ENCODE results near the gene THRB.

Gene THRB

DNA sequence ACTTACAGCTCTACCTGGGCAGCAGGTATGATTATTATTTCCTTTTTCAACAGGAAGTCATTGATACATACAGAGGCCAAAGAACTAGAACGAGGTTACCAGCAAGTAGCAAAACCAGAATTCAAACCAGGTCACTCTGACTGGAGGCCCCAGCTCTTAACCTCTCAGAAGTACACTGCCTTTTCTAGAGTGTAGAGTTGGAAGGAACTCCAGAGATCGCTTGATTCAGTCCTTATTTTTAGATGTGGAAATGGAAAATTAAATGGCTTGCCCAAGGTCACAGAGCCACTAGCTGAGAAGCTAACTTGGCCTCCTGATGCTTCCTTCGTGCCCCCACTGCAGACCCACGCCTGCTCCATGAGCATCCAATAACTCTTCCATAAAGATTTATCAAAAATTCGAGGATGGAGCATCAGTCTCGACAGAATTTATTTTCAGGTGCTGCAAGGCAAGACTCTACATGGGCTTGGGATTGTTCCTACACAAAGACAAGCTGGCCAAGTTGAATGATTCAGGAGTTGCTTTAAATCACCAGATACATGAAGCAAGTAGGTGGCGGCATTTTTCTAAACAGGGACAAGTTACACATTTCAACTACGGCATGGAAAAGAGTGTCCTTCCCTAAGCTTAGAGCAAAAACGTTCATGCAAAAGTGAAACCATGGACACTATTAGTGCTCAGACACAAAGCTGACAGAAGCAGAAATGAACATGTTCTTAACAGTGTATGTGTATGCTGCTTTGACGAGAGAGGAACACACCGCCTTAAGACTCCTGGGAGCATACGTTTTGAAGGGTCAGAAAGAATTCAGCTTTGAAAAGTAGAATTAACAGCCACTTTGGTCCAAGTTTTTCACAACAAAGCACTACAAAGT, 235.7 kb downstream of the THRB start:
- DNase-seq: no peak

DNA sequence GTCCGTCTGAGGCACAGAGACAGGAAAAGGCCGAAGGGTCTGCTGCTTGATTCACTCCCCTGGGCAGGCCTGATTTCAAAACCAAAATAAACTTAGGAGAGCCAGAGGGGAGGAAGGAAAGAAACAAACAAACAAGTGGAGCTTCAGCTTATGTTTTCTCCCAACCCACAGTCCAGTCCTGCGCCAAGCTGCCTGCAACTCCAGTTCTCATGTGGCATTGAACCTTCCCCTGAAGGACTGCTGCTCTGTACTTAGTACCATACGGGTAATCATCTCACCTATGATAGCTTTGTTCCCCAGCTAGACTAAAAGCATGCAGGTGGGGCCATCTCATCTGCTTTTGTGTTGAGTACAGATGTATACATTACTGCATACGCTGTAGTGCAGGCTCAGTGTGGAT, 236.4 kb downstream of the THRB start:
- DNase-seq: no peak

DNA sequence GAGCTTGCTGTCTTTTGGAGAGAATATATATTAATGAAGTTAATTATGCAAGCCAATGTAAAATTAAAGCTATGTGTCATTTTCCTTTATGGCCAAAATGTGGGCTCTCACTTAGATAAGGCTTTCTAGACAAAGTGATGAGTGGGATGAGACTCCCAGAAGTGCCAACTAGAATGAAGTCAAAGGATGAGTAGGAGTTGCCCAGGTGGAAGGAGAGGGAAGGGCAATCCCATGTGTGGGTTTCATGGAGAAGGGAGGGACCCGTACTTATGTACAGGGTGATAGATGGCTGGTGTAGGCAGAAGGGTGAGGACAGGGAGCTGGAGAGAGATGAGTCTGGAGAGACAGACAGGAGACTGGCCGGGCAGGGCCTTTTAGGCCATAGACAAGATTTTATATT, 239.2 kb downstream of the THRB start:
- no peak for DNase-seq

DNA sequence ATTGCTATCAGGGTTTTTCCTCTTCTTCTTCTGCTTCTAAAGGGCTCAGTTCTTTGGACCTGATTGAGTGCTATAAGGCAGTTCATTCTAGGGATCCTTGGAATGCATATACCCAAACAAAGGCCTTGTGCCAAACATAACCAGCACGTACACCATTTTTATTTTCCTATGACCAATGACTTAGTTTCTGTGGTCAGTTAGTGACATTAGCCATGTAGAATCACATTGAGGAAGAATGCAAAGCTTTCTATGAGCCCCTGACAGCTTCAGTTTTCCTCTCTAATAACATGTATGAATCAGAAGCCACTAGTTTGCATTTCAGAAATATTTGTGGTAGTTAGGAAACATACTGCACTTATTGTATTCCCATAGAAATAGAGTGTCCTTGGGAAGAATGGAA, 240.0 kb downstream of the THRB start:
- no peak for DNase-seq

DNA sequence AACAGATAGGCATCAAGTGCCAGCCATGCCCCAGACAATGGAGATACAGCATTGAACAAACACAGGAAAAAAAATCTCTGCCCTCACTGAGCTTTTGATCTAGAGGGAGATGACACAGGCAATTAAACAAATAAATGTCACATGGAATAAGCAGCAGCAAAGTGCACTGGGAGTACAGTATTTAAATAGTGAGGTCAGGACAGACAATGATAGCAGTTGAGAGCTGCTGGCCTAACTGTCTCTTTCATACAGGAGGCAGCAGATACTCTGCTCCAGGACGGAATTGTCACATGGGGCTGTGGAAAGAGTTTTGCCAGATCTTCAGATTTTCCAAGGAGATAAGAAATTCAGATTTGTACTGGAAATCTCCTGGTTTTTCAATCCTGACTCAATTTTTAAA, 241.3 kb downstream of the THRB start:
- DNase-seq: no peak

DNA sequence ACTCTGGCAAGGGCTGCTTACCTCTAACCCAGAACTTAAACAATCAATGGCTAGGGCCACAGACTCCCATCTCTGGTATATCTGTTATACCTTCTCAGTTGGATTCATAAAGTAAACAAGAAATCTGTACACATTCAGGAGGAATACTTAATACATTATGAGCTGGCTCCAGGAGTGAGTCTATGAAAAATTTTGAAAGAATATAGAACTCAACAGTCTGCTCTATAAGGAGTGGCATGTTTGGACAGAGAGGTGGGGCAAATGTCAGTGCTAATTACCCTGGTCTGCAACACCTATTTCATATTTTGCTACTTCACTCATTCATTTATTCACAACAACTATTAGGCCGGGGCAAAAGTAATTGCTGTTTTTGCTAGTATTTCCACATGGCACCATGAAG, 245.1 kb downstream of the THRB start:
- no peak for DNase-seq

DNA sequence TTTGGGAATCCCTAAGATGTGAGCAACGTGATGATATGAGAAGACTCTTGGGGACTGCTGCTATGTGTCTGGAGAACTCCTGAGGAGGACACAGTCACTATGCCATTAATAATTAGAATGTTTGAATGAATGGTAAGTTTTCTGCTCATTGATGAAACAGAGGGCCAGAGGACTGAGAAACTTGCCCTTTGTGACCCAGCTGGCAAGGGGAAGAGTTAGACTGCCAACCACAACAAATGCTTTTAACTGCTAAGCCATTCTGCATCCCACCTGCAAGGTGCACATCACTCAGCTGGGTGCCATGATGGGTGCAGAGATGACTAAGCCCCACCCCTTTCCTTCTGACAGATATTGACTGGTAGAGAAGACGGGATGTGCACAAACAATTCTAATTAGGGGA, 249.6 kb downstream of the THRB start:
- no peak for DNase-seq

DNA sequence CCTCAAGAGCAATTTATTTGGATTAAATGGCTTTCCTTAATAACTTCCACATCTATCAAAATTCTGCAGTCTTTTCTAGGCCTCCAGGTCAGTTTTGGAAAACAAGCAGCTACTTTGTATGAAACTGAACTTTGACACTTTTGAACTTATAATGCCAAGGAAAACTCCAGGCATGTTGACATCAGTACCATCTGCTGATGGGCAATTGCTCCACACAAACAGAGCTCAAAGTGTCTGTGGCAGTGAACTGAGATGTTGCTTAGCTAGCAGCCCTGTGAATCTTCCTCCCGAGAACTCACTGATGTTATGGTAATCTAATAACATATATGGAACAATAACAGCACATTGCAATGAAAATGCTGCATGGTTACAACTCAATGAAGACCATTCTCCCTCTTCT, 250.2 kb downstream of the THRB start:
- no peak for DNase-seq

DNA sequence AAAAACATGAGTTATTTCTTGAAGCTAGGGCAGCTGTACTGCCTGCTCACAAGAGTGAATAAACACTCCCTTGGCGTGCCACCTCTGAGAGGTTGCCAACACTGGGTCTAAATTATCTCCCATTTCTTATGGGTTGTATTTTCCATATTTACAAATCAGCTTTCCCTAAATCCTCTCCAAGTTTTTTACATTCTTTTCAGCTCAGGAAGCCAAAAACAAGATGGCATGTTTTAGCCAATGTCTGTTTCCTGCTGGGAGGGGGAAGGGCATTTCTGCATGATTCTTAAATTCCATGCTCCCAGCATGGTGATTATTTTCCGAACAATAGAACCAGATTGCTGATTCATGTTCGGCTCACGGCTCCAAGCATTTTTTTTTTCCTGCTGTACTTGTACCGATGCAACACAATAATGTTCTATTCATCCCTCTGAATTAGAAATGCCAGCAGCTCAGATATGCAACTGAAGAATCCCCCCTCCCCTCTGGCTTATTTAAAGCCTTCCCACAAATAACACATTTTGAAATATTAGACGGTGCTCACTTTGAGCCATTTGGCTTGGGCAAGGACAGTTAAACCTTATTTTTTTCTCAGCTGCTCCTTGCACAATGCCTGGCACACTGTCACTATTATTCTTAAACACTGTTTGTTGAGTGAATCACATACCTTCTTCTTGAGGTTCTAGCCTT, 252.5 kb downstream of the THRB start:
- DNase-seq: peak; percentile 21

DNA sequence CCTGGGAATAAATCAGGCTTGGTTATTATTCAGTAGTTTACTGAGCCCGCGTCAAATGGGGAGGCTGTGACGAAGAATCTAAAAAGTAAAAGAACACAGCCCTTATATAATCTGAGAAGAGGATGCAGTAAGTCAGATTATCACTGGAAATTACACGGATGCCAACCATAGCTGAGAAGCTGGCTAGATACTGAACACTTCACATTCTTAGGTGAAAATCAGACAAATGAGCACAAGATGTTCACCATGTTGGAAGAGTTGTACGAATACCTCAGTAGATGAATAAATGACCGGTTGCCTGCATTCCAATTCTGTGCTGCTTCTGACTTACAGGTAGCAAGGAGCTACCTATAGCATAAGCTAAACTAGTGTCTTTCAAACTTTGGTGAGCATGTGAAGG, 254.3 kb downstream of the THRB start:
- DNase-seq: no peak

DNA sequence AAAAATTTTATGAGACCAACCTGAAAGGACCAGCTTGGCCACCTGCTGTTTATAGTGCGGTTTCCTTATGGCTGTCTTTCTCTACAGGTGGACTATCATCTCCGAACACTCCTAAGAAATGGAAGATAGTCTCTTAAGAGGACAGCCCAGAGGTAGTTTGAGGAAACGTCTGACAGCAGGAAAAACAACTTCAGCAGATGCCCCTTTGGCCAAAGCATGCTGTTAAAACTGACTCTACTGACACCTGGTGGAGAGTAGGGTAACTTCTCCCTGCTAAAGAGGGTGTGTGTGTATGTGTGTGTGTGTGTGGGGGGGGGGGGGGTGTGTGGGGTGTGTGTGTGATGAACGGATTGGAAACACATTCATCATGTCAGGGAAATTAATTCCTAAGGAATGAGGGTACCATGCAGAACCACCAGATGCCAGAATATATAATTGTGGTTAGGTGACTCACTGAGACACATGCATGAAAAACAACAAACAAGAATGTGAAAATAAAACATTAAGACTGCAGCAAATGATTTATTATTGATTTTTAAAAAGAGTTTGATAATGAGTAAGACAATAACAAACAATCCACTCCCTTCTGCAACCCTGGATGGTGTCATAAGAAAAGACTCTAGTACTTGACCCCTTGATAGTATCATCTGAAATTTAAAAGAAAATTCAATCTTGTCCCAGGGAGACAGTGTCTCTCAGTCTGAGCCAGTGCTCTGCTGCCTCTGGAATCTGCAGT, 256.5 kb downstream of the THRB start:
- DNase-seq: peak; percentile 80

DNA sequence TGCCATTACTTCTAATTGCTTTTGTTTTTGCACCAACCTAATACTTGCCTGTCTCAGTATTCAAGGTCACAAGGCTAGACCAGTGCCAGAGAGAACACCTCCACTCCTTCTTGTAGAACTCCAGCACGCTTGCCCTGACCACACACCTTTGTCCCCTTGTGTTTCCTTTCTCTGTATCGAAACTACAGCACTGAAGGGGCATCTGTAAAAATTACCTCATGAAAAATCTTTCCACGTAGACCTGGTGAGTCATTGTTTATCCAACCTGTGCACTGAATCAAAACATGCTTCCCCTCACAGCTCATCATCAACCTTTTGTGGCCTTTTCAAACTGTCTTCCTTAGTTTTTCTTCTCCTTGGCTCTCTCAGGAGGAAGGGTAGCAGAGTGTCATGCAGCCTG, 259.5 kb downstream of the THRB start:
- no peak for DNase-seq

DNA sequence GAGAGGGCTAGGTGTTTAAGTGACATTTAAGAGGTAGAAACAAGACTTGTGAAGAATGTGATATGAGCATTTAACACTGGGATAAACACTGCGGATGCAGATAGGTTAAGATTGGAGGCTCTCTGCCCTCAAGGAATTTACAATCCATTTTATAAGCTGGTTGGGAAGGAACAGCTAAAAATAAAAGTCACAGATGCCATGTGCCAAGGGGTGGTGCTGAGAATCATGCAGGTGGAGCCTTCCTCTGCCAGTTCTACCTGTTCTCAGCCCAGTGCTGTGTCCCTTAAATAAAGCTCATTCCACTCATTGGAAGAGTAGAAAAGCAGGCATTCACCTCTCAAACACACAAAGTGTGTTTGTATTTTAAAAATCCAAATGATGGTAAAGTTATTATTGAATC, 261.9 kb downstream of the THRB start:
- no peak for DNase-seq

DNA sequence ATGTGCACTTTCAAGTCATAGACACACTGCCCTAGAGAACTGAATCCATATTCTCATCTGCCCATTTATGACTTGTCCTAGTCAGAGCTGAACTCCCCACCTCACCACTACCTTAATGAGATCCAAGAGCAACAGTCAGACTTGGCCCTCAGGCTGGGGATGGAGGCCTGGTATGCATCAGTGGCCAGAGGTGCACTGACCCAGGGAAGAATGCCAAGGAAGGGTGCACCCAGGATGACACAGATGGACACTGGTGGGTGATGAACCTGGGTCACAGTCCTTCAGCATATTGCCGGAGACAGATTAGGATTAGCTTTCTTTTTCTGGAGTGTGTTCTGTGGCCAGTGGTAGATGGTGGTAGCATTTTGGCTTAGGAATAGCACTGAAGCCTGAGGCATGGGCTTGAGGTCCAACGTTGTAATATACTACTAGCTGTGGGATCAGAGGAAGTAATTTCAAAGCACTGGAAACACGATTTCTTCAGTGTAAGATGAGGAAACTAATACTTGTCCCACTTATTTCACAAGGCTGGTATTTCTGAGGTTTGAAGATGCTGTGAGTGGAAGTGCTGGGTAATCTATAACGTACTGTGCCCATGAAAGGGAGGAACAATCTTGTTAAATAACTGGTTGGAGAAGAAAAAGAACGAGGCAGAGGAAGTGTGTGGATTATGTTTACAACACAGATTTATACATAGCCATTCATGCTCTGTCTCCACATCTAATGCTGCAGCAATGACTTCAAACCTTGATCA, 265.0 kb downstream of the THRB start:
- no peak for DNase-seq

DNA sequence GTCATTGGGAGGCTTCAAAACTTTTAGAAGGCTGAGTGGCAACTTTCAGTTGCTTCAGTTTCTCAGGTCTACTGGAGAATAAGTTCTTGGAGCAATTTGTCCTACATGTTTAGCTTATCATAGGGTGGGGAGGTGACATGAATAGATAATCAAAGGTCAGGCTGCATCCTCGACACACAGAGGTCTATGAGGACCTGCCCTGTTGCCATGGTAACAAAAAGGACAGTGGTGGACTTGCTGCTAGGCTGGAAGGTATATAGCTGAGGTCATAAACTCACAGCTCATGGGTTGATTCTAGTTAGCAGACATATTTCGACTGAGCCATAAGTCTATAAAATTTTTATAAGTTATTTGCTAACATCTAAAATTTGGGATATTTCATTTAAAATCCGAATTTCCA, 267.0 kb downstream of the THRB start:
- no peak for DNase-seq

DNA sequence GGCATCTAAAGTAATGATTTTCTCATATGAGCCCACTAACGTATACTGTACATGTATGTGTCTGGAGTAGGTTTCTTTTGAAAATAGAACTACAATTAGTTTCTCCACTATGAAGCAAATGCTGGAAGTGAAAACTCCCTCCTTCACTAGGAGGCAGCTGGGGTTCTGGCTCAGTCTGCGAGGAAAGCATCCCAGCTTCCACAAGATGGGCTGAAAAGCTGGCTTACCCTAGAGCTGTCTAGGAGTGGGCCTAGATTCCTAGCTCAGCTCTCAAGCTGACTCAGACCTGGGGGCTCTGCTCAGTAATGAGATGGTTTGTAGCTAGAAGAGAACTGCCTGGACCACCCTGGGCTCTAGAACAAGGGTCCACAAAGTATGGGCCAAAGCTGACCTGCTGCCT, 268.3 kb downstream of the THRB start:
- DNase-seq: no peak

DNA sequence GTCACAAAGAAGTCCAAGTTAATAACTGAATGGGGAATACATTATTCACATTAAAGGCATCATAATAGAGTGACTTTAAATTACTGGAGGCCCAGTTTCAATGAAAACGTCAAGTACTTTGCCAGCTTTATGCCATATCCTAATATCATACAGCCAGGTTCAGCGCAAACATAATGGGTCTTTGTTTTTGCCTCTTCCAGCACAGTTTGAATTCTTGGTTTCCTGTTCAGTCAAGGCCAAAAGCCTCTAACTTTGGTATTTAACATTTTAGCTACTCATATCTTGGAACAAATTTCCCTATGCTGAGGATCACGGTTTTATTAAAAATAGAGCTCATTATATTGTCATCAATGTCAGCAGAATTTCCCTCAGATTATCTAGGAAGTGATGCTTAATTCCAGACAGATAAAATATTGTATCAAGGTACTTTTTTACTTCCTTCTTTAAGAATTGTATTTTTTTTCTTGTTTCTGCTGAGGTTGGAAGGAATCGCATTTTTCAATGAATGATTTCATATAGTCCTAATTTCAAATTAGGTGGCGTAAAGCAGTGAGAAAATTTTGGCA, 269.2 kb downstream of the THRB start:
- no peak for DNase-seq

DNA sequence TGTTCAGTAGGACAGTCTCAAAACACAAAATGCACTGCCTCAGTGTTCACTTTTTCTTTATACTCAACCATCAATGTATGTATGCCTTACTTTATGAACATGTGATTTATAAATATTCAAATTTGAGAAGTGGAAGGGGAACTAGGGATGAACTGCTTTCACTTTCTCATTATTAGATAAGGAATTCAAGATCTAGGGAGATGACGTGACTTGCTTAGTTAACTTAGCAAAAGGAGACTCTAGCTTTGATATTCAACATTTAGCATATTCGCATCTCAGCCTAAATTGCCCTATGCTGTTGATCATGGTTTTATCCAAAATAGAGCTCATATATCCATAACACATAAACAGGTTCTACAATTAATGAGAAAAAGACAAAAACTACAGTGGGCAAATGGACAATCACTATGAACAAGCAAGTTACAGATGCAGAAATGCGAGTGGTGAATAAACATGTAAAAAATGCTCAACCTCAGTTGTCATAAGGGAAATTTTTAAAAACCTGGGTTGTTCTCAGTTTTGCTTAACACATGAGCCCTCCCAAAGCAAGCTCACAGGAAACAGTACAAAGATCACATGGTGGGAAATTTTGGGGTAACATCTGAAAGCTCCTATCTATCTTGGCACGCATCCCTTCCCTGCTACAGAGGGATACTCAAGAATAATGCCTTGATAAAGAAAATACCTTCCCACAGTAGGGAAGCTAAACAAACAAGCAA, 269.8 kb downstream of the THRB start:
- no peak for DNase-seq

DNA sequence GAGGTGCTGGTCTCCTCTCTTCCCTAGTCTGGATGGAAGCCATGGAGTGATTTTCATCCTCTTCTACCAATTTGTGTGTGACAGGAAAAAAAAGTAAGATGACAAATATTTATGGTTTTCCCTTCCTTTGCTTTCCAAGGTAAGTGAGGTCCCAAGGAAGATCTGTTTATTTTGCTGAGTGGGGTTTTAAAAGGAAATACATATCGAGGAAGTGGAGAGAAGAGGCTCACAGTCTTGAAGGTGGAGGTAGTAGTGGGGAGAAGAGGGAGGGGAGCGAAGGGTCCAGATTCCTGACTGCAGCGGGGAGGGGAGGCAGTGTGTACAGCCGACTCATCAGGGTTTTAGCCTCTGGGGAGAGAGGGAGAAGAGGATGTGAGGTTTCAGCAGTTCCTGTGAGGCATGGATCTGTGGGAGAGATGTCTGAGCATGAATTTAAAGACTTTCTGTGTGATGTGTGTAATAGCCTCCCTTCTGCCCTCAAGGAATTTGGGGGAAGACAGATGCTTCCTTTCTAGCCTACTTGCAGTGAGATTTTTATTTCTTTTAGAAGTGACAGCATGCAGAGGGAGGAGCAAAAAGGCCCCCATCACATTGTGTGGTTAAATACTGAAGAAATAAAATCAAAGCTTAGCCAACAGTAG, 272.4 kb downstream of the THRB start:
- no peak for DNase-seq

DNA sequence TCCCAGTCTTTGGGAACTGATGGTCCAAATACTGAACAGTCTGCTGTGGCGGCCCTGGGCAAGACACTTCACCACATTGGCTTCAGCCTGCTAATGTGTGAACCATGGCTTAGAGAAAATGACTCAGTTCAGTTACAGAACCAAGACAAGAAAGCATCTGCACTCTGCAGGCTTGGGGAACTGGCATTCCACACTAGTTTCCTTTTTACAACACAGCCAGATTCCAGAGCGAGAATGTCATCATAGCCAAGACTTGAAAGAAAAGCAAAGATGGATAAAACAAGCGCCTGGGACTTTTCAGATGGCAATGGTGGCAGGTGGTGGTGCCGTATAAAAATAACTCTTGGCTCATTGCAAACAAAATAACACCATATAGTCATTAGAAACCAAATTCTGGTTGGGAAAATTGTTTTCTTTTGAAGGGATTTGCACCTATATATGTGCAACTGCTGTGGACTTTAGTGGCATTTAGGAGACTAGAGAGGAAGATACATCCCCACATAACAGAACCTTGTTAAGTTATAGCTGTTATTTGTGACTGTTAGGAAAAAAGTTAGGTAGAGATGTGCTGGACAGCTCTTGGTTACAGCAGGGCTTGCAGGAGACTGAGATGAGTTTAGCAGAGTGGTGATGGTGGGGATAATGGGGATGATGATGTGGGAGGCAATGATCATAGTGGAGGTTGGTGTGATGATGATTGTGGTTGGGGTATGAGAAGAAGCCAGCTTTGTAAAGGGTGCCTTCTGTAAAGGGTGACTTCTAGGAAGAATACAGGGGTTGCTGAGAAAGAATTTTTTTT, 273.6 kb downstream of the THRB start:
- DNase-seq: no peak

DNA sequence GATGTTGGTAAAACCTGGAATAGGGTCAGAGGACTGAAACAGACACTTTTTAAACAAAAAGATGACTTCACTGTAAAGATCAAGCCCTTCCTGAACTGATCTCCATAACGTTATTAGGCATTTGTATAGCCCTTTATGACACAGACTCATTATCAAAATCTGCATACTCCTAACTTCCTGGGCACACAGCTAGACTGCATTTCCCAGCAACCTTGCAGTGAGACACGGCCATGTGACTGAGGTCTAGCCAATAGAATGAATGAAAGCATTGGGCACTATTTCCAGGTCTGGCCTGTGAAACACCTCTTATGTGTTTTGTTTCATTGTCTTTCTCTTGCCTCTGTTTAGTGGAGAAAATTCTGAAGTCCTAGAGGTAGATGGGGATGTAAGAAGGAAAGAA, 279.1 kb downstream of the THRB start:
- DNase-seq: no peak

All from midbrain (tissue), 1 donor.